ENCODE data around the gene DCTN3.

The DCTN3 gene

DNA sequence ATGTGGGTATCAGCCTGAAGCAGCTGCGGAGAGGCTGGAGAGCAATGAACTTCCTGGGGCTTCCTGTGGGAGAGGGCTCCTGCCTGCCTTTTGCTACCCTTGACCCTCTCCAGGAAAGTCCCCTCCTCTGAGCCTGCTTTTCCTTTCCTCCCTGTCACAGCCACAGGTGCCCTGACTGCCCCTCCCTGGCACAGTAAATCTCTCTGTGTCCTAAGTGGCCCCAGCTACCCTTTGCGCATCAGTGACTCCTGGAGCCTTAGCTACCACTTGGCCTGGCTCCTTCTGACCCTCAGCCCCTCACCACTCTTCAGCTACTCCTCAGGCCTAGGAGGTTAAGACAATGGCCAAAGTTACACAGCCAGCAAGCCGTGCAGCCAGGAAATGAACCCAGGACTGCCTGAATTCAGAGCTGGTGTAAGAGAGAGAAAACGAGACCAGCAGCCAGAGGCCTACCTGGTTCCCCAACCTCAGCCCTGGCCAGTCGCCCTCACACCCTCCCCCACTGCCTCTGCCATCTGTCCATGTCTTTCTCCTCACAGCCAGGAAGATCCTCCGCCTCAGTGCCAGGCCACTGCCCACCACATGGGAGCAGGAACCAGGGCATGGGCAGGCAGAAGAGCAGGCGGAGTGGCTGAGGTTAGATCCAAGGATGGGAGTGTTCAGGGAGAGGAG lies 49.4 kb downstream of the DCTN3 start:
- no peak for DNase-seq

DNA sequence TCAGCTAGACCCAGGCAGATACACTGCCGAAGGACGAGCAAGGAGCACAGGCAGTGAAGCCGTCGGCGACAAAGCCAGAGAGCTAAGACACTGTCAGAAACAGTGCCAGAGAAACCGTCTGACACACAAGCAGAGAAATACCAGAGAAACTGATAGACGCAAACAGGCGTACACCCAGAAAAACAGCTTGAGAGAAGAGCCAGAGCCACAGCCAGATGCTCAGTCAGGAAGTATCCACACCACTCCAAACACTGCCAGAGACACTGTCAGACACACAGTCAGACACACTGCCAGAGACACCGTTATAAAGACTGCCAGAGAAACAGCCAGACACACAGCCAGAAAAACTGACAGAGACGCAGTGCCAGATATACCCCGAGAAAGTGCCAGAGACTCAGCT lies 49.9 kb downstream of the DCTN3 start:
- DNase-seq = no peak

DNA sequence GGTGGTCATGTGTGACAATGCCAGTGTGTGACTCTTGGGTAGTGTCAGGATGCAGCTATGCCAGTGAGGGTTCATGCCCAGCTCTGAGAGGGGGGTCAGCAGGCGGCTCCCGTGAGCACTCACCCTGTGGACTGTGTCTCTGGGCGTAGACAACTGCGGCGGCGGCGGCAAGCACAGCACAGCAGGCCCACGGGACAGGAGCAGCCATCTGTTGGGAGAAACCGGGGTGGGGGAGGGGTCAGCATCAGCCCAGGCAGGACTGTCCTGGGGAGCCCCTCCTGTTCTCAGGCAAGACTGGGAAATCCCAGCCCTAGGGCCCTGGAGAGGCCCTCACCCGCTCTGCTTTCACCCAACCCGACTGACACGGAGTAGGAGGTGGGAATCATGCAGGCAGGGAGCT lies 51.5 kb downstream of the DCTN3 start:
- DNase-seq = no peak

DNA sequence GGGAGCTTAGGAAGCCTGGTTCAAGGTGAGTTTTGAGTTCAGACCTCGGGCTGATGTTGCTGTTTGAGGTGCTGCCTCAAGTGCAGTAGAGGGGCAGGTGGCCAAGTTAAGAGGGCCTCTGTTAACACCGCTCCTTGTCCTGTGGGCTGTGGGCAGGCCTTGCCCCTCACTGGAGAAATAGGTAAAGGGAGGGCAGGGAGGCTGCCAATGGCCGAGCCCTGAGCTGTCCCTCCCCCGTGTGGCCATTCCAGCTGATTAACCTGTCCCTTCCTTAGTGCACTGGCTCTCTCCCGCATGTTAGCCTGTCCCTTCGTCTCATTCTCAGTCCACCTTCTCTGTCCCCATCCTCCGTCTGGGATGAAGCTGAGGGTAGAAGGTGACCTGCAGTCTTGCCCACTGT lies 52.2 kb downstream of the DCTN3 start:
- no peak for DNase-seq

DNA sequence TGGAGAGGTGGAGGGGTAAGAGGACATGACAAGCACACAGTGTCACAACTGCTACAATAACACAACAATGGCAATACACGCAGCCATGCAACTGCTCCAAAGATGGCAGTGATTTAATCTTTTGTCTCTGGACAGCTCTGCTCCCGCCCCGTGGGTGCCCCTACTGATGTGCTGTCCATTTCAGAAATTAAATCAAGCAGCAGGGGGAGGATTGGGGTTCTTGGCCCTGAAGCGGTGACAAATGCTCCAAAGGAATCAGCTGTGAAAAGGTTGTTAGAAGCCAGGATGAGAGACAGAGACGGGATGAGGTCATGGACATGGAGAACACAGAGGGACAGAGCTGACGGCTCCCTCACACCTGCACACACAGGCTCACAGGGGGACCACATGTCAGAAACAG lies 53.3 kb downstream of the DCTN3 start:
- no peak for DNase-seq

DNA sequence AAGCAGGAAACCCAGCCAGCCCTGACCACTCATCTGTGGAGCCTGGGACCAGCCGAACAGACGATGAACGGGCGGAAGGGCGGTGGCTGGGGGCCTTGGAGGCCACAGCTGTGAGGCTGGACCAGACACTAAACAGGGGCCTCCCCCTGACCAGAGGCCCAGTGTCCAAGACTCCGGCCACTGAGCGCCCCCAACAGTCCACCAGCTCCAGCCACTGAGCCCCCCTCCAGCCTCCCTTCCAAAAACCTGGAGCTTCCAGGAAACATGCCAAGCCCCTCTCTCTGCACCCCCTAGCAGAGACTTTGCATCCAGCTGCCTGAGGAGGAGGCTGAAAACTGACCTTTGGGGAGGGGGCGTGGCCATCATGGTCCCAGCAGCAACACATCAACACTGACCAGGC lies 54.0 kb downstream of the DCTN3 start:
- DNase-seq = no peak

DNA sequence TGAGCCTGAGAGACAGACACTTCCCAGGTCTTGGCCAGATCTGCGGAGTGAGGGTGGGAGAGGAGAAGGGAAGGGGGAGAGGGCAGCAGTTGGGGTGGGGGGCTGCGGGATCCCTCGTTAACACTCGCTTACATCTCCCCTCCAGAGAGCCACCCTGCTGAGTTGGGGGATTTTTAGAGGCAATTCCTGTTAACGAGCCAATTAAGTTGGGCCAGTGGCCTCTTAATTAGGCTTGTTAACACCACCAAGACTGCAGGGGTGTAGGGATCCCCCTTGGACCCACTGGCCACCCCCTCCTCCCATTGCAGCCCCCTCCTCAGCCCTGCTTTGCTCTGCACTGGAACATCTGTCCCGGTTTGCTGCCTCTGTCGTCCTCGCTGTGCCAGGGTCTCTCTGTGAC lies 54.4 kb downstream of the DCTN3 start:
- no peak for DNase-seq

DNA sequence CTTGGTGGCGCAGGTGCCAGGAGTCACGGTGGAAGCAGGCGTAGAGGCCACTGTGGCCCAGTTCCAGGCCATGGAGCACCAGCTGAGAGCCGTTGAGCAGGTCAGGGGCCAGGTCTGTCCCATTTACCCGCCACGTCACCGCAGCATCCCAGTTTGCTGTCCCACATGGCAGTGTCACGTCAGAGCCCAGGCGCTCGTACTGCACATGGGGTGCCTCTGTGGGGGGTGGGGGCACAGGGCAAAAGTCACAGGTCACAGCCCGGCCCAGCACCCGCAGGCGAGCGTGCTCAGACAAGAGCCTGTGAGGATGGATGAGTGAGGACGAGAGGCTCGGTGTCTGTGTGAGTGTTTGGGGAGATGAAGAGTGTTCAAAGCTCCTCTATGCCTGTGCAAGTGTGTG lies 55.7 kb downstream of the DCTN3 start:
- no peak for DNase-seq

All from NCI-H2081 treated with DMSO at 0.1 percent for 48 hours (cell line).